ENCODE results near the gene CACNB4. TPM values are rescaled to one million over a fixed set of nuclear protein-coding genes. Genes with fewer than 3 reads are reported as not detected.
A peak's percentile ranks its signal among the peaks of the same experiment; 100 is the strongest.

The CACNB4 gene
- total RNA-seq, 4 donors from 2014 or later: 1.5 to 5.4 (median 2.4) TPM

- DNase-seq (ENCODE audit: low spot score) (no peak), ATAC-seq (ENCODE audit: low FRiP score) (no peak)
- TF ChIP-seq CTCF (IDR thresholded peaks at IDR 0.05): no peak
Measured at GRCh38 chr2:152067823-152068222, 31.0 kb downstream of the CACNB4 start.

GRCh38 chr2:152065945-152066344 is 32.9 kb downstream of the CACNB4 start:
- no peak for ATAC-seq (ENCODE audit: low FRiP score)
- no peak for DNase-seq (ENCODE audit: low spot score)
- TF ChIP-seq CTCF (IDR thresholded peaks at IDR 0.05): no peak

- DNase-seq (ENCODE audit: low spot score) (no peak), ATAC-seq (ENCODE audit: low FRiP score) (no peak)
- no peak for TF ChIP-seq CTCF (IDR thresholded peaks at IDR 0.05)
Measured at GRCh38 chr2:152064001-152064400, 34.8 kb downstream of the CACNB4 start.

GRCh38 chr2:152063325-152063924 is 35.4 kb downstream of the CACNB4 start:
- TF ChIP-seq CTCF (IDR thresholded peaks at IDR 0.05): no peak
- no peak for ATAC-seq (ENCODE audit: low FRiP score)
- DNase-seq (ENCODE audit: low spot score): no peak

- no peak for TF ChIP-seq CTCF (IDR thresholded peaks at IDR 0.05)
- ATAC-seq (ENCODE audit: low FRiP score) (peak; percentile 93), DNase-seq (ENCODE audit: low spot score) (no peak)
Measured at GRCh38 chr2:152062125-152063091, 36.4 kb downstream of the CACNB4 start.

GRCh38 chr2:152061383-152061782 is 37.5 kb downstream of the CACNB4 start:
- ATAC-seq (ENCODE audit: low FRiP score) (no peak), DNase-seq (ENCODE audit: low spot score) (no peak)
- no peak for TF ChIP-seq CTCF (IDR thresholded peaks at IDR 0.05)
